ENCODE measurements around the gene ZNF385D.

ZNF385D gene

DNA sequence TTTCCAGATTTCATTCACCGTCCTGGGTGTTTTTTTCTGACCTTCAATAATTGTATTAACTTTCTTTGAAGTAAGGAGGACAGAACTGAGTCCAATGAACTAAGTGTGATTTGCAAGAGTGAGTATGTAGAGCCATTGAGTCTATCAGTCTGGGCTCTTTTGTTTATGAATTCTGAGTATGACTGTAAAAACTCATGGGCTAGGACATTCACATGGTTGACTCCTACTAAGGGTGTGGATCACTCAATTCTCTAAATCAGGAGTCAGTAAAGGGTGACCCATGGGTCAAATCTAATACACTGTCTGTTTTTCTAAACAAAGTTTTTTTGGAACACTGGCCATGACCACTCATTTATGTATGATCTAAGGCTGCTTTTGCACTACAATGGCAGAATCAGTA, 269.0 kb downstream of the ZNF385D start:
- no peak overlapping the region for H3K4me3 ChIP-seq (ENCODE audit: low read depth, low read length)
- TF ChIP-seq, protein P1, sequence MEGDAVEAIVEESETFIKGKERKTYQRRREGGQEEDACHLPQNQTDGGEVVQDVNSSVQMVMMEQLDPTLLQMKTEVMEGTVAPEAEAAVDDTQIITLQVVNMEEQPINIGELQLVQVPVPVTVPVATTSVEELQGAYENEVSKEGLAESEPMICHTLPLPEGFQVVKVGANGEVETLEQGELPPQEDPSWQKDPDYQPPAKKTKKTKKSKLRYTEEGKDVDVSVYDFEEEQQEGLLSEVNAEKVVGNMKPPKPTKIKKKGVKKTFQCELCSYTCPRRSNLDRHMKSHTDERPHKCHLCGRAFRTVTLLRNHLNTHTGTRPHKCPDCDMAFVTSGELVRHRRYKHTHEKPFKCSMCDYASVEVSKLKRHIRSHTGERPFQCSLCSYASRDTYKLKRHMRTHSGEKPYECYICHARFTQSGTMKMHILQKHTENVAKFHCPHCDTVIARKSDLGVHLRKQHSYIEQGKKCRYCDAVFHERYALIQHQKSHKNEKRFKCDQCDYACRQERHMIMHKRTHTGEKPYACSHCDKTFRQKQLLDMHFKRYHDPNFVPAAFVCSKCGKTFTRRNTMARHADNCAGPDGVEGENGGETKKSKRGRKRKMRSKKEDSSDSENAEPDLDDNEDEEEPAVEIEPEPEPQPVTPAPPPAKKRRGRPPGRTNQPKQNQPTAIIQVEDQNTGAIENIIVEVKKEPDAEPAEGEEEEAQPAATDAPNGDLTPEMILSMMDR (IDR thresholded peaks at IDR 0.05; ENCODE audit: low read depth, low read length), result no peak

DNA sequence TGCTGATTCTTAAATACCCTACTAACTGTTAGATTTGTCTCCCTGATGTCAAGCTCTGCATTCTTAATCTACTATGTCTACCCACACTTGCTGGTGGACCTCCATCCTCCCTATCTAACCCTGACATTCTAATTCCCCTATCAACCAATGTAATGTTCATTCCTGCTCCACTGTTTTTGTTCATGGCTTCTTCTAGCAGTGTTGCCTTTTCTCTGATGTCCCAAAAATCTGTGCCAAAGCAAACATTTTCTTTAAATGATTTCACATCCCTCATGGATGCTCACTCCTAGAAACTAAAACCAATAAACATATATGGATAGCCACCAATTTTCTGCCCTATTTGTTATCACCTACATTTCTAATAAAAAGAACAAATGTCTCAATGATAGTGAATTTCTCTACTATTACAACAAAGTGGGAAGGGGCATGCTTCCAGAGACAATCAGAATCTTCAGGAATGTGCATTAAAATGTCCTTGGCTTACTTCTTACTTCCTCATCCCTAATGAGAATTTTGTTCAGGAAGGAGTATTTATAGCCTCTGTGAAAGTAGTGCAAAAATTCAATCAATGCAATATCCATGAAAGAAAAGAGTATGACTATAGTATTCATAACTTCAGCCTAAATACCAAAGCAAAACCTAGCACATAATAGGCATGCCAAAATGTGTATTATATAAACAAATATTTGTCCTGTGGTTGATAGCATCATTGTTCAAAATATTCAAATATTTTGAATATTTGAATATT, 273.3 kb downstream of the ZNF385D start:
- H3K4me3 ChIP-seq (ENCODE audit: low read depth, low read length), result no peak overlapping the region
- TF ChIP-seq, protein P1 (IDR thresholded peaks at IDR 0.05; ENCODE audit: low read depth, low read length), result no peak

DNA sequence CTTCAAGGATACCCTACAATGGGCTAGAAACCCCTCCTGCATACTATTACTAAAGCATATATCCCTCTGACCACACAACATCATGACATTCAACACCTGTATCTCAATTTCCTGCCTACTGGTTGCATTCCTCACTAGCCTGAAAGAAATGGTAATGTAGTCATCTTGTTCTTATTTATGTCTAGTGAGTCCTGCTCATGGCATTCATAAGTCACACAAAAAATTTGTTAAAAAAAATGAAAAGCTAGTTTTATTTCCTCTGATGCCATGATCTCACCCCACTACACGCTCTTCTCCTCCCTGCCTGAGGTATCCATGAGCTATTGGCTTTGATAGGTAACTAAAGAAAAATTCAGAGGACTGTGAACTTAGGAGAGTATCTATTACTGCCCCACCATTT, 284.5 kb downstream of the ZNF385D start:
- TF ChIP-seq, protein P1 (IDR thresholded peaks at IDR 0.05; ENCODE audit: low read depth, low read length), result no peak

DNA sequence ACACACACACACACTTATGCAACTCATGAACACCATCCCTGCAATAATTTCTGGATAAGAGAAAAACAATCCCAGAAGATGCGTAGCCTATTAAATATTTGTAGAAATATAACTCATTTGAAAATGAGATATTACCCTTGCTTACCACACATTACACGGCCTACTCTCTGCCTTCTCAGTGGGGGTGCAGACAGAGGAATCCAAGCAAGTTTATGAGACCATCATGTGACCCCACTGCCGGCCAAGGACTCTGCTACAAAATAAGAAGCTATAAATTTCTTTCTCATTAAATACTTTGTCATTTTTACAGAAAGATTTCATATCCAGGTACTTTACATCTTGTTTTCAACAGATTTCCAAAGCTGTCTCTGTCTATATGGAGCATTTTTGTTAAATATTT, 286.3 kb downstream of the ZNF385D start:
- TF ChIP-seq, protein P1 (IDR thresholded peaks at IDR 0.05; ENCODE audit: low read depth, low read length), result no peak
- H3K4me3 ChIP-seq (ENCODE audit: low read depth, low read length), result no peak overlapping the region

More for the DNA sequence above, 284.5 kb downstream of the ZNF385D start:
- H3K4me3 ChIP-seq (ENCODE audit: low read depth, low read length), result no peak overlapping the region

DNA sequence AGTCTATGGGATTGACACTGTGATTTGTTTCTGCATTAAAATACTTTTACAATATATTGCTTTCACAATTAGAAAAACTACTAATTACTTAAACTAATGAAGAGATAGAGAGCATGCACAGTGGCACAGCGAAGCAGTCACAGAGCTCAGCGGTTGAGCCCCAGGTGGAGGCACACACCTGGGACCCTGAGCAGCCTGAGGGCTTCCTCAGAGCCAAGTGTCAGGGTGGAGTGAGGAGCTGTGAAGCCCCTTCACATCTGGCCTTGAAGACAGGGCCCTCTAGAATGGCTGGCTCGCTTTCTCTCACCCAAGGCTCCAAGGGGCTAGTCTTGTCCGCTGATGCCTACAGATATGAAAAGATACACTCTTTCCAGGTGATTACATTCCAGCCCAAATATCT, 287.7 kb downstream of the ZNF385D start:
- TF ChIP-seq, protein P1 (IDR thresholded peaks at IDR 0.05; ENCODE audit: low read depth, low read length), result no peak
- H3K4me3 ChIP-seq (ENCODE audit: low read depth, low read length), result no peak overlapping the region

DNA sequence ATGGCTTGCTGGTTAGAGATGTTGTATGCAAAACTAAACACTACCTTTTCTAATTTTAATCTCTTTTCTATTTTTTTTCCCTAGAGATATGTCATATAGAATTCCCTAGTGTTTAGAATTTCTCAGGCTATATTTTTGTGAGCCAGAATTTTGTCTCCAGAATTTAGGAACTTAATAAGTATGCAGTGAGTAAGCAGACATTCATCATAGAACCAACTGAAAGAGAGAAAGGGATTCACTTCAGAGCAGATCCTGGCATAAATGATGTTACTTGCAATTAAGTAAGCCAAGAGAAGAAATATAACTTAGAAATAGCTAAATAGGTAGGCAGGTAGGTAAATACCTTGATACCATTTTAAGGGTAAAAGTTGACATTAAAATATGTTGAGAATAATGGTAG, 288.9 kb downstream of the ZNF385D start:
- TF ChIP-seq, protein P1 (IDR thresholded peaks at IDR 0.05; ENCODE audit: low read depth, low read length), result no peak

DNA sequence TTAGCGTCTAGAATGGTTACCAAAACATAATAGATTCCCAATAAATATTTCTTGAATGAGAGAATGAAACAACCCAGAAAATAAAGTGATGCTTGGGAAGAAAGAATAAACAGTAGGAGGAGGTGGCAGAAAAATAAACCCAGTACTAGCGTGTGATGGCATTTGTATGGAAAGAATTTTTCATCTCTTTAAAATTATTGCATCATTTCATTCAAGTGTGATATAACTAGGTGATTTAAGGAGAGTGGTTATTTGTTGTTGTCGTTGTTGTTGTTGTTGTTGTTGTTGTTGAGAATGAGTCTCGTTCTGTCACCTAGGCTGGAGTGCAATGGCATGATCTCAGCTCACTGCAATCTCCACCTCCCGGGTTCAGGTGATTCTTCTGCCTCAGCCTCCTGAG, 293.9 kb downstream of the ZNF385D start:
- TF ChIP-seq, protein P1 (IDR thresholded peaks at IDR 0.05; ENCODE audit: low read depth, low read length), result no peak
- H3K4me3 ChIP-seq (ENCODE audit: low read depth, low read length), result no peak overlapping the region

More for the DNA sequence above, 288.9 kb downstream of the ZNF385D start:
- H3K4me3 ChIP-seq (ENCODE audit: low read depth, low read length), result no peak overlapping the region
